Left forelimb (tissue), 1 donor: Measurements from ENCODE around the gene RNASEL.
"Not testable (repeated sequence)": the region's sequence is repeated elsewhere in the genome, so short reads cannot be mapped to it uniquely, and the experiment has no call there.

Experiments used
- DNase-seq: peaks from one replicate; pipeline ENCODE4 v3.0.0-alpha.2; 2018; ENCODE audit warnings: low spot score

The RNASEL gene

GRCh38 chr1:182588500-182589396 is at the start of gene RNASEL:
Gene RNASEL (minus strand): TSS chr1:182589256. CDS start chr1:182586806, 2,450 bp downstream.
- DNase-seq, result no peak

- DNase-seq, result no peak
Measured at GRCh38 chr1:182637769-182638168, 48.7 kb upstream of the RNASEL start.

GRCh38 chr1:182635871-182636270 is 46.8 kb upstream of the RNASEL start:
- no peak for DNase-seq

- DNase-seq, result no peak
Measured at GRCh38 chr1:182634306-182635072, 45.4 kb upstream of the RNASEL start.

GRCh38 chr1:182633657-182634281 is 44.7 kb upstream of the RNASEL start:
- no peak for DNase-seq

GRCh38 chr1:182633031-182633430 is 44.0 kb upstream of the RNASEL start:
- no peak for DNase-seq

GRCh38 chr1:182632441-182632857 is 43.4 kb upstream of the RNASEL start:
- not testable (repeated sequence) for DNase-seq

GRCh38 chr1:182631954-182632353 is 42.9 kb upstream of the RNASEL start:
- DNase-seq, result no peak

- no peak for DNase-seq
Measured at GRCh38 chr1:182631053-182631677, 42.1 kb upstream of the RNASEL start.

- no peak for DNase-seq
Measured at GRCh38 chr1:182630586-182630985, 41.5 kb upstream of the RNASEL start.

GRCh38 chr1:182629499-182630096 is 40.5 kb upstream of the RNASEL start:
- DNase-seq, result no peak

GRCh38 chr1:182629080-182629479 is 40.0 kb upstream of the RNASEL start:
- DNase-seq, result no peak

GRCh38 chr1:182628657-182629056 is 39.6 kb upstream of the RNASEL start:
- DNase-seq, result no peak

GRCh38 chr1:182627622-182628021 is 38.6 kb upstream of the RNASEL start:
- no peak for DNase-seq

GRCh38 chr1:182626527-182626926 is 37.5 kb upstream of the RNASEL start:
- no peak for DNase-seq

- DNase-seq, result no peak
Measured at GRCh38 chr1:182625719-182626504, 36.9 kb upstream of the RNASEL start.

GRCh38 chr1:182625024-182625423 is 36.0 kb upstream of the RNASEL start:
- no peak for DNase-seq

- no peak for DNase-seq
Measured at GRCh38 chr1:182624577-182624976, 35.5 kb upstream of the RNASEL start.

GRCh38 chr1:182622901-182623528 is 34.0 kb upstream of the RNASEL start:
- DNase-seq, result no peak

GRCh38 chr1:182621906-182622305 is 32.9 kb upstream of the RNASEL start:
- DNase-seq, result no peak
